Measurements from ENCODE around the gene GJB3.

Gene GJB3

DNA sequence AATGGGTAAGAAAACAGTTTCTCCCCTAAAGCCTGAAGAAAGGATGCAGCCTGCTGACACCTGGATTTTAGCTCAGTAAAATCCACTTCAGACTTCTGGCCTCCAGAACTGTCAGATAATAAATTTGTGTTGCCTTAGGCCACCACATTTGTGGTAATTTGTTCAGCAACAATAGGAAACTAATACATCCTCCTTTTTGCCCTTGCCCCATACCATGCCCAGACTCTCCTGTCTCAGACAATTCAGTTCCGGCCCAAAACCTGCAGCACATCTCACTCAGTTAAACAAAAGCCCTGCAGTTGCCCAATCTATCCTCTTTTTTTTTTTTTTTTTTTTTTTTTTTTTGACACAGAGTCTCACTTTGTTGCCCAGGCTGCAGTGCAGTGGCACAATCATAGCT lies 52.7 kb downstream of the GJB3 start:
- TF ChIP-seq TEAD4 (IDR thresholded peaks at IDR 0.05) (no peak), ZBTB7A (IDR thresholded peaks at IDR 0.05; ENCODE audit: low read depth) (no peak), CEBPB (IDR thresholded peaks at IDR 0.05) (no peak), TCF12 (IDR thresholded peaks at IDR 0.05; ENCODE audit: low read depth) (no peak), EGR1 (IDR thresholded peaks at IDR 0.05) (no peak), TAF1 (IDR thresholded peaks at IDR 0.05; ENCODE audit: low read depth) (no peak), CREB1 (IDR thresholded peaks at IDR 0.05; ENCODE audit: low read depth) (no peak), NFIC (IDR thresholded peaks at IDR 0.05) (no peak), EP300 (IDR thresholded peaks at IDR 0.05; ENCODE audit: borderline replicate concordance) (no peak)
- TF ChIP-seq, protein P1, sequence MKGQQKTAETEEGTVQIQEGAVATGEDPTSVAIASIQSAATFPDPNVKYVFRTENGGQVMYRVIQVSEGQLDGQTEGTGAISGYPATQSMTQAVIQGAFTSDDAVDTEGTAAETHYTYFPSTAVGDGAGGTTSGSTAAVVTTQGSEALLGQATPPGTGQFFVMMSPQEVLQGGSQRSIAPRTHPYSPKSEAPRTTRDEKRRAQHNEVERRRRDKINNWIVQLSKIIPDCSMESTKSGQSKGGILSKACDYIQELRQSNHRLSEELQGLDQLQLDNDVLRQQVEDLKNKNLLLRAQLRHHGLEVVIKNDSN (IDR thresholded peaks at IDR 0.05): no peak
- TF ChIP-seq, protein P2, sequence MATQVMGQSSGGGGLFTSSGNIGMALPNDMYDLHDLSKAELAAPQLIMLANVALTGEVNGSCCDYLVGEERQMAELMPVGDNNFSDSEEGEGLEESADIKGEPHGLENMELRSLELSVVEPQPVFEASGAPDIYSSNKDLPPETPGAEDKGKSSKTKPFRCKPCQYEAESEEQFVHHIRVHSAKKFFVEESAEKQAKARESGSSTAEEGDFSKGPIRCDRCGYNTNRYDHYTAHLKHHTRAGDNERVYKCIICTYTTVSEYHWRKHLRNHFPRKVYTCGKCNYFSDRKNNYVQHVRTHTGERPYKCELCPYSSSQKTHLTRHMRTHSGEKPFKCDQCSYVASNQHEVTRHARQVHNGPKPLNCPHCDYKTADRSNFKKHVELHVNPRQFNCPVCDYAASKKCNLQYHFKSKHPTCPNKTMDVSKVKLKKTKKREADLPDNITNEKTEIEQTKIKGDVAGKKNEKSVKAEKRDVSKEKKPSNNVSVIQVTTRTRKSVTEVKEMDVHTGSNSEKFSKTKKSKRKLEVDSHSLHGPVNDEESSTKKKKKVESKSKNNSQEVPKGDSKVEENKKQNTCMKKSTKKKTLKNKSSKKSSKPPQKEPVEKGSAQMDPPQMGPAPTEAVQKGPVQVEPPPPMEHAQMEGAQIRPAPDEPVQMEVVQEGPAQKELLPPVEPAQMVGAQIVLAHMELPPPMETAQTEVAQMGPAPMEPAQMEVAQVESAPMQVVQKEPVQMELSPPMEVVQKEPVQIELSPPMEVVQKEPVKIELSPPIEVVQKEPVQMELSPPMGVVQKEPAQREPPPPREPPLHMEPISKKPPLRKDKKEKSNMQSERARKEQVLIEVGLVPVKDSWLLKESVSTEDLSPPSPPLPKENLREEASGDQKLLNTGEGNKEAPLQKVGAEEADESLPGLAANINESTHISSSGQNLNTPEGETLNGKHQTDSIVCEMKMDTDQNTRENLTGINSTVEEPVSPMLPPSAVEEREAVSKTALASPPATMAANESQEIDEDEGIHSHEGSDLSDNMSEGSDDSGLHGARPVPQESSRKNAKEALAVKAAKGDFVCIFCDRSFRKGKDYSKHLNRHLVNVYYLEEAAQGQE (IDR thresholded peaks at IDR 0.05; ENCODE audit: low read depth): no peak
